Measurements from ENCODE around the gene PPP2R5B.
A peak's percentile ranks its signal among the peaks of the same experiment; 100 is the strongest.

The PPP2R5B gene

DNA sequence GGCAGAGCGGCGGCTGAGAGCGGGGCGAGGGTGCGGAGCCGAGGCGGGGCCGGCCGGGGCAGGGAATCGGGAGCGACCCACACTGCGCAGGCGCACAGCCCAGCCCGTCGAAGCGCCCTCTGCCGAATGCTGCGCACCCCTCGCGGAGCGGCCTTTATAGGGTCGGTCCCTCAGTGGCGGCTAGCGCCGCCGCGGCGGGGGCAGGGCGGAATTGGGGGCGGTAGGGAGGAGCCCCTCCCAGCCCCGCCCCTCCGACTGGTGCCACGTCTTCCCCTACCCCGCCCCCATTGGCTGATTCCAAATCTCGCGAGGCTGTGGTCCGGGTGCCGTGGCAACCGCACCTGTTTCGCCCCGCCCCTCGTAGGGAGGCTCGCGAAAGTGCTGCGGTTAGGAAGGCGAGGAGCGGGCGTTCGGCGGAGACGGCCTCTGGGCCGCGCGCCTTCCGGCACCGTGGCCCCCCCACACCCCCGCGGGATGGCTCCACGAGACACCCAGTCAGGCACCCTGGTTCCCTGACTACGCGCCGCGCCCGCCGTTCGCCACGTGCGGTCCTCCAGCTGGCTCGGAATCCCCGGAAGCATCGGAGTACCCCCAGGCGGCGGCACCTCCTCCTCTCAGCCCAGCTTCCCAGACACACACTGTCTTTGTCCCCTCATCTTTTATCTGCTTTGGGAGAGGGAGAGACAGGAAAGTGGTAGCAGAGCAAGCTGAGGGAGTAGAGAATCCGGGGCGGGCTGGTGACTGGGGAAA lies 45.8 kb upstream of the PPP2R5B start, which contains the start of gene EHD1:
Gene EHD1 (minus strand): TSS at position 128 of the 750 bp plus-strand sequence. CDS start 157 bp downstream, outside the sequence.
- H3K27ac ChIP-seq: peak within 1 kb of the TSS; percentile 69
- TF ChIP-seq ZFX (IDR thresholded peaks at IDR 0.05; ENCODE audit: borderline replicate concordance): no peak
- TF ChIP-seq, protein P1, sequence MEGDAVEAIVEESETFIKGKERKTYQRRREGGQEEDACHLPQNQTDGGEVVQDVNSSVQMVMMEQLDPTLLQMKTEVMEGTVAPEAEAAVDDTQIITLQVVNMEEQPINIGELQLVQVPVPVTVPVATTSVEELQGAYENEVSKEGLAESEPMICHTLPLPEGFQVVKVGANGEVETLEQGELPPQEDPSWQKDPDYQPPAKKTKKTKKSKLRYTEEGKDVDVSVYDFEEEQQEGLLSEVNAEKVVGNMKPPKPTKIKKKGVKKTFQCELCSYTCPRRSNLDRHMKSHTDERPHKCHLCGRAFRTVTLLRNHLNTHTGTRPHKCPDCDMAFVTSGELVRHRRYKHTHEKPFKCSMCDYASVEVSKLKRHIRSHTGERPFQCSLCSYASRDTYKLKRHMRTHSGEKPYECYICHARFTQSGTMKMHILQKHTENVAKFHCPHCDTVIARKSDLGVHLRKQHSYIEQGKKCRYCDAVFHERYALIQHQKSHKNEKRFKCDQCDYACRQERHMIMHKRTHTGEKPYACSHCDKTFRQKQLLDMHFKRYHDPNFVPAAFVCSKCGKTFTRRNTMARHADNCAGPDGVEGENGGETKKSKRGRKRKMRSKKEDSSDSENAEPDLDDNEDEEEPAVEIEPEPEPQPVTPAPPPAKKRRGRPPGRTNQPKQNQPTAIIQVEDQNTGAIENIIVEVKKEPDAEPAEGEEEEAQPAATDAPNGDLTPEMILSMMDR (IDR thresholded peaks at IDR 0.05): peak; percentile 82

DNA sequence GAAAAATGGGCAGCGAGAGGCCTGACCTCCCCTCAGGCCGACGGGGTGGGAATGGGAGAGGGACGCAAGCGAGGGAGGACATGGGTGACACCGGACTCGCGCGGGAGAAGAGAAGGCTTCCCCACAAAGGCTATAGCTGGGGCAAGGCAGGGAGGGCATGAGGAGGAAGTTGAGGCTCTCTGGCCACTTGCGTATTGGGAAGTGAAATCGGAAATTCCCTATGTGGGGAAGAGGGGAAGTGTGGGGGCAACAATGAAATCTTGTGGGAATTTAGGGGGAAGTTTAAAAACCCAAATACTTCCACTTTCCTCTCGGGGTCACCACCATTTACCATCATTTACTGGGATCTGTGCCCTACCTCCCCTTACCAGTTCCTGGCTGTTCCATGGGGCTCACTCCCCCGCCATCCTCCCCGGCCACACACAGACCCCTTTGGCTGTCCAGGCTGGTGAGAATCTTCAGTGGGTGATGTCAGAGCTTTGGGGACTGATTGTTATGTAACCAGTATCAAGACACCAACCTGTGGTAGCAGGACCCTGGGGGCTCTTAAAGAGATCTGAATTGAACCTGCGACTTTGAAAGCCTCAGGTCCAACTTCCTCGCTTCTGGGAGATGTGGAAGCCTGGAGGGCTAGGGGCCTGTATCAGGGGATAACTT lies 45.1 kb upstream of the PPP2R5B start:
- H3K27ac ChIP-seq: peak overlapping the region; percentile 69
- TF ChIP-seq, protein P1 (IDR thresholded peaks at IDR 0.05): no peak
- no peak for TF ChIP-seq ZFX (IDR thresholded peaks at IDR 0.05; ENCODE audit: borderline replicate concordance)

DNA sequence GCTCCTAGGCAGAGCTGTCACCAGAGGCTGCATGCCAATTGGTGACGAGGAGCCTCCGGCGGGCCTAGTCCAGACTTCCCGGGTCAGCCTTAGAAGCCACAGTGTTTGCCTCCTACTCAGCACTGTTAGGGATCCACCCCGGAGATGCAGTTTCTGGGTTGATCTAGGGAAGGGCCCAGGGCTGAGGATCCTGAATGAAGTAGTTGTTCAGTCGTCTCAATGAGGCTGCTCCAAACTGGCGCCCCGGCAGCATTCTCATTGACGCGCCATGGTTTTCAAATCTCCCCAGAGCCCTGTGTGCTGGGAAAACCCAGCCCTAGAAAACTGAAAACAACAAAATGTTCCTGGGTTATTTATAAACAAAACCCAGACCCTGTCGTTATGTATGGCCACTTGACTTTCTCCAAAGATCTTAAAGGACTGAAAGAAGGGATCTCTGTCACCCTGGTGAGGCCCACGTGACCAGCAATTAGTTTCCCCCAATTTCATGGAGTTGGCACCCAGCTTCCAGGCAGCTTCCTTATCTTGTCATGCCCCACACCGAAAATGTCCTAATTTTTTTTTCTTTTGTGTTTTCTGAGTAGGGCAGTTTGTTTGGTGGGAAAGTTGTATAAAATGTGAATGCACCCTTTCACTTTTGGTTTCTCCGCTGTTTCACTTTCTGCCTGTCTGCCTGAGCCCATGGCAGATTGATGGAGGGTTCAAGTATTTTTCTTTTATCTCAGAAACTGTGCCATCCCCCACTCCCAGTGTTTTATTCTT lies 44.1 kb upstream of the PPP2R5B start:
- TF ChIP-seq, protein P1 (IDR thresholded peaks at IDR 0.05): no peak
- TF ChIP-seq ZFX (IDR thresholded peaks at IDR 0.05; ENCODE audit: borderline replicate concordance): no peak
- no peak overlapping the region for H3K27ac ChIP-seq

DNA sequence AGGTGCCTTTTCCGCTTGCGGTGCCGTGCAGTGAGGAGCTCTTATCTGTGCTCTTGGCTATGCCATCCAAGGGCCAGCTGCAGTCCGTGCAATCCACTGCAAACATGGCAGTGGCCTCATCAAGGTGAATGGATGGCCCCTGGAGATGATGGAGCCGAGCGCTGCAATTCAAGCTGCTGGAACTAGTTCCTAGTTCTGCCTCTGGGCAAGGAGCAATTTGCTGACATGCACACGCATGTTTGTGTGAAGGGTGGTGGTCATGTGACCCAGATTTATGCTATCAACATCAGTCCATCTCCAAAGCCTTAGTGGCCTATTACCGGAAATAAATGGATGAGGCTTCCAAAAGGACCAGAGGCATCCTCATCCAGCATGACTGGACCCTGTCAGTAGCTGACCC lies 43.0 kb upstream of the PPP2R5B start:
- H3K27ac ChIP-seq: no peak overlapping the region
- TF ChIP-seq ZFX (IDR thresholded peaks at IDR 0.05; ENCODE audit: borderline replicate concordance): no peak
- TF ChIP-seq, protein P1 (IDR thresholded peaks at IDR 0.05): no peak

DNA sequence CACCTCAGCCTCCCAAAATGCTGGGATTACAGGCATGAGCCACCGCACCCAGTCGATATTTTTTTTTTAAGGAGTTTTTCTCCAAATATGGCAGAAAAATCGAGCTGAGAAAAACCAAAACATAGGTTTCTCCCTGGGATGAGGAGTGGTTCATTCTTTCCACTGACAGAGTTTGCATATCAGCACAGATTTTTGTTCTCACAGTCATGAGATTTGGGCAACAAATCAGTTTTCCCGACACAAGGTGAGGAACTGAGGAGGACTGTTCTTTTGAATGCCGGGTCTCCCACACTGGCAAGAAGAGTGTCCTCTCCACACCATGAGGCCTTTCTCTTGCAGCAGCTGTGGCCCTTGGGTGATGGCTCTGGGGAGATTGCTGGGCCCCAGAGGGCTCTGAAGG lies 42.2 kb upstream of the PPP2R5B start:
- no peak overlapping the region for H3K27ac ChIP-seq
- TF ChIP-seq, protein P1 (IDR thresholded peaks at IDR 0.05): no peak
- TF ChIP-seq ZFX (IDR thresholded peaks at IDR 0.05; ENCODE audit: borderline replicate concordance): no peak

DNA sequence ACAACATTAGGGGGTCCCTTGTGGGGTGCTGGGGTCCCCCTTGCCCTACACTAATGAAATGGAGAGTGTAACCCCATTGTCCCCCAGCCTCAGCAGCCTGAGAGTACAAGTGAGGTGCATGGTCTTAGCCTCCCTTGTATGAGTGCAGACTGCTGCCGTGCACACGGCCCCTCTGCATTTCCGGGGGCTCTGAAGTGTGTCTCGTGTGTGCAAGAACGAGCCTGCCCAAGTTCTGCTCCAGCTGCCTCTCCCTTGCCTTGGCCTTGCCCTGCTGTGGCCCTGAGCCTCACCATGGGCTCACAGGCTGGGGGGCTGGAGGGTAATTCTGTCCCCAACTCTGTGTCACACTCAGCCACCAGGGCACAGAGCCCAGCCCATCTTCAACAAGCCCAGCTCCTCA lies 40.9 kb upstream of the PPP2R5B start:
- no peak overlapping the region for H3K27ac ChIP-seq

More for the DNA sequence above, 40.9 kb upstream of the PPP2R5B start:
- TF ChIP-seq ZFX (IDR thresholded peaks at IDR 0.05; ENCODE audit: borderline replicate concordance): no peak
- TF ChIP-seq, protein P1 (IDR thresholded peaks at IDR 0.05): no peak

Data from 22Rv1 (cell line).